Smooth muscle cell (in vitro differentiated cells): ENCODE data around the gene TMEM131. TPM values are rescaled to one million over a fixed set of nuclear protein-coding genes. Genes with fewer than 3 reads are reported as not detected.

ENCODE experiments used
- DNase-seq: peaks from one replicate; lab custom pipeline; 2025; ENCODE audit not compliant: unreplicated experiment; lab: John Stamatoyannopoulos, UW
- H2AFZ ChIP-seq: fragments of 200-600 bp; sonication (generic); 2 replicates; pipeline ENCODE4 v1.6.0; 2016; ENCODE audit warnings: antibody characterized with exemption, low read depth, mild to moderate bottlenecking
- H3F3A ChIP-seq: fragments of 200-600 bp; sonication (generic); 2 replicates; pipeline ENCODE4 v1.6.0; 2017; ENCODE audit warnings: antibody characterized with exemption, low read depth
- H3K27ac ChIP-seq: fragments of 200-600 bp; sonication (generic); 2 replicates; pipeline ENCODE4 v1.5.1; 2016; ENCODE audit warnings: low read depth, mild to moderate bottlenecking
- H3K27me3 ChIP-seq: fragments of 200-600 bp; sonication (generic); 2 replicates; pipeline ENCODE4 v1.6.1; 2016; ENCODE audit warnings: low read depth, mild to moderate bottlenecking
- H3K36me3 ChIP-seq: fragments of 200-600 bp; sonication (generic); 2 replicates; pipeline ENCODE4 v1.5.1; 2016; ENCODE audit warnings: low read depth
- H3K4me1 ChIP-seq: fragments of 200-600 bp; sonication (generic); 2 replicates; pipeline ENCODE4 v1.5.1; 2016; ENCODE audit warnings: low read depth
- H3K4me2 ChIP-seq: fragments of 200-600 bp; sonication (generic); 2 replicates; pipeline ENCODE4 v1.6.0; 2016; ENCODE audit warnings: mild to moderate bottlenecking
- H3K4me3 ChIP-seq: fragments of 200-600 bp; sonication (generic); 2 replicates; pipeline ENCODE4 v1.5.1; 2016; ENCODE audit warnings: mild to moderate bottlenecking
- H3K79me2 ChIP-seq: fragments of 200-600 bp; sonication (generic); 2 replicates; pipeline ENCODE4 v1.6.0; 2016; ENCODE audit warnings: low read depth, mild to moderate bottlenecking
- H3K9ac ChIP-seq: fragments of 200-600 bp; sonication (generic); 2 replicates; pipeline ENCODE4 v1.6.0; 2016; ENCODE audit warnings: low read depth
- H3K9me3 ChIP-seq: fragments of 200-600 bp; sonication (generic); replicated peaks from 2 replicates; pipeline ENCODE4 v1.5.1; 2016; ENCODE audit warnings: low read depth
- H4K20me1 ChIP-seq: fragments of 200-600 bp; sonication (generic); 2 replicates; pipeline ENCODE4 v1.6.0; 2016; ENCODE audit warnings: low read depth
- WGBS: methylation state at CpG from one replicate; pipeline ENCODE4 v1.1.7; 2016; ENCODE audit warnings: low lambda C conversion rate; 5-methylcytosine and 5-hydroxymethylcytosine counted together
- polyA plus RNA-seq: library from polyadenylated mRNA; unstranded; fragments of >200 nt; fragmentation: Nextera tagmentation; extraction: Ambion mirVana; gene quantifications from 2 replicates; pipeline ENCODE4 v1.2.1, GENCODE V29; 2016
- total RNA-seq: library from RNA; depleted of rRNA; stranded (reverse); fragments of >200 nt; gene quantifications from 2 replicates; pipeline ENCODE4 v1.2.3, GENCODE V29; 2014
- TF ChIP-seq, protein P1 (sequence below): fragments of 200-600 bp; sonication (generic); IDR thresholded peaks from 2 replicates; pipeline ENCODE4 v1.5.1; 2017; ENCODE audit warnings: borderline replicate concordance, mild to moderate bottlenecking, antibody characterized with exemption; ENCODE audit not compliant: insufficient read depth, poor library complexity, severe bottlenecking

Gene TMEM131
- total and polyA plus RNA-seq, 2 experiments from 2014 or later = 16.7 to 32.3 TPM

DNA sequence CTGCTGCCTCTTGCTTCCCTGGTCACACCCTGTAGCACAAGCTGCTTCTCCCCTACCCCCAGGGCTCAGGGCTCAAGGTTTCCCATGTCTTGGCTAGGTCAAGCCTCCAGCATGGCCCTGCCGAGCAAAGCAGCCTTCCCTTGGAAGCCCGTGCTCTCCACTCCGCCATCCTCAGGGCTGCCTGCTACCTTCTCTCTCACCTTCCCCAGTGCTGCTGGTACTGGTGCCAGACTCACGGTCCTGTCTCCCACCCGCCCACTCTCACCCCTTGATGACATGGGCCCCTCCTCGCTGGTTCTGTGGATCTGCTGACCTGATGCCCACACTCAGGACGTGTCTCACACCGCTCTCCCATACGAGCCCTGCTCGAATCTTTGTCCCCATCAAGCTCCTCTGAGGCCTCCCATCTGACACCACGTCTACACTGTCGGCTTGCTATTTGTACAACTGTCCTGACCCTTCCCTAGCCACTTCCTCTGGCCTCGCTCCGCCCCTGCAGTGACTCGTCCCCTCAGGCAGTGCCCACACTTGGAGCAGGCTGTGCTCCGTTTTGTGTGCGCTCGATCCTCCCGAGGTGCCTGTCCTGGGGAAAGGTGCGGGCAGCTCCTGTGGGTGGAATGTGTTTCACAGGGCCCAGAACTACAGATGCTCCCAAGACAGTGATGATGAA is 232.4 kb downstream of the TMEM131 start:
- DNase-seq = no peak
- H3K27me3 ChIP-seq = no peaks in the 10 kb centered on the region
- H3F3A ChIP-seq = no peaks in the 10 kb centered on the region
- no peaks in the 10 kb centered on the region for H3K36me3 ChIP-seq
- no peak overlapping the region for H3K9ac ChIP-seq
- H3K9me3 ChIP-seq = no peaks in the 10 kb centered on the region
- no peak overlapping the region for H3K4me3 ChIP-seq
- TF ChIP-seq, protein P1, sequence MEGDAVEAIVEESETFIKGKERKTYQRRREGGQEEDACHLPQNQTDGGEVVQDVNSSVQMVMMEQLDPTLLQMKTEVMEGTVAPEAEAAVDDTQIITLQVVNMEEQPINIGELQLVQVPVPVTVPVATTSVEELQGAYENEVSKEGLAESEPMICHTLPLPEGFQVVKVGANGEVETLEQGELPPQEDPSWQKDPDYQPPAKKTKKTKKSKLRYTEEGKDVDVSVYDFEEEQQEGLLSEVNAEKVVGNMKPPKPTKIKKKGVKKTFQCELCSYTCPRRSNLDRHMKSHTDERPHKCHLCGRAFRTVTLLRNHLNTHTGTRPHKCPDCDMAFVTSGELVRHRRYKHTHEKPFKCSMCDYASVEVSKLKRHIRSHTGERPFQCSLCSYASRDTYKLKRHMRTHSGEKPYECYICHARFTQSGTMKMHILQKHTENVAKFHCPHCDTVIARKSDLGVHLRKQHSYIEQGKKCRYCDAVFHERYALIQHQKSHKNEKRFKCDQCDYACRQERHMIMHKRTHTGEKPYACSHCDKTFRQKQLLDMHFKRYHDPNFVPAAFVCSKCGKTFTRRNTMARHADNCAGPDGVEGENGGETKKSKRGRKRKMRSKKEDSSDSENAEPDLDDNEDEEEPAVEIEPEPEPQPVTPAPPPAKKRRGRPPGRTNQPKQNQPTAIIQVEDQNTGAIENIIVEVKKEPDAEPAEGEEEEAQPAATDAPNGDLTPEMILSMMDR = no peak
- no peak overlapping the region for H3K4me2 ChIP-seq
- no peaks in the 10 kb centered on the region for H3K4me1 ChIP-seq
- no peaks in the 10 kb centered on the region for H4K20me1 ChIP-seq
- no peak overlapping the region for H2AFZ ChIP-seq
- no peaks in the 10 kb centered on the region for H3K79me2 ChIP-seq
- H3K27ac ChIP-seq = no peak overlapping the region
- 88% methylated on average over 20 of the region's 20 CpGs for WGBS

DNA sequence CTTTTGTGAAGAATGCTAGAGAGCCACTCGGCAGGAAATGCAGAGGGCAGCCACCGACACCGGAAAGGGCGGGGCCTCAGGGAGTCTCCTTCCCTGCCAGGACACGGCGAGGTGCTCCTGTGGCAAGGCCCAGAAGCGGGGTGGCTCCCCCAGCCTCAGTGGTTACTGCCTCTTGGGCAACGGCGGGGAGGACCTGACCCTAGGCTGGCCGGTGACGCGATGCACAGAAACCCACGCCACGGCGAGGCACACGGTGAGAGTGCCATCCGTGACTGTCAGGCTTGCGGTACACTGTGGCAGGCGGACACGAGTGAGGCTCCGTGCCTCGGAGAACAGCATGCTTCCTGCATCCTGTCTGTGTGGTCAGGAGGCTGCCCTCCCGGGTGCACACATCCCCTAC is 234.6 kb downstream of the TMEM131 start:
- Histone ChIP-seq H3K4me2 (no peak overlapping the region), H3K27ac (no peak overlapping the region), H3K9me3 (no peaks in the 10 kb centered on the region), H4K20me1 (no peaks in the 10 kb centered on the region), H3K79me2 (no peaks in the 10 kb centered on the region), H3K27me3 (no peaks in the 10 kb centered on the region), H3F3A (no peaks in the 10 kb centered on the region), H3K36me3 (peaks cover 6% of the 10 kb centered on the region), H3K4me1 (no peaks in the 10 kb centered on the region), H3K4me3 (no peak overlapping the region), H3K9ac (no peak overlapping the region), H2AFZ (no peak overlapping the region)
- DNase-seq = no peak
- WGBS = 95% methylated on average over 23 of the region's 23 CpGs
- TF ChIP-seq, protein P1 = no peak

GRCh38 chr2:97760480-97761049 is 235.2 kb downstream of the TMEM131 start:
- no peak overlapping the region for H3K4me2 ChIP-seq
- DNase-seq = no peak
- H3K79me2 ChIP-seq = no peaks in the 10 kb centered on the region
- H3K9ac ChIP-seq = no peak overlapping the region
- WGBS = 97% methylated on average over 17 of the region's 17 CpGs
- H3F3A ChIP-seq = no peaks in the 10 kb centered on the region
- H3K9me3 ChIP-seq = no peaks in the 10 kb centered on the region
- no peak overlapping the region for H3K27ac ChIP-seq
- TF ChIP-seq, protein P1 = no peak
- H4K20me1 ChIP-seq = no peaks in the 10 kb centered on the region
- no peak overlapping the region for H3K4me3 ChIP-seq
- no peaks in the 10 kb centered on the region for H3K27me3 ChIP-seq
- H3K4me1 ChIP-seq = no peaks in the 10 kb centered on the region
- peaks cover 6% of the 10 kb centered on the region for H3K36me3 ChIP-seq
- no peak overlapping the region for H2AFZ ChIP-seq
